Activated T-cell treated with anti-CD3 and anti-CD28 coated beads, Interleukin-2, amount 50 U/mL, for 48 hours (primary cell): ENCODE results near the gene GHITM.
"Not testable (repeated sequence)": the region's sequence is repeated elsewhere in the genome, so short reads cannot be mapped to it uniquely, and the experiment has no call there.

Experiments used
- DNase-seq, 2 experiments: peaks; one replicate each; pipeline ENCODE4 v3.0.0-alpha.2; 2020

The GHITM gene

GRCh38 chr10:84176836-84177474 is 37.6 kb downstream of the GHITM start:
- DNase-seq: no peak

GRCh38 chr10:84177541-84178141 is 38.3 kb downstream of the GHITM start:
- DNase-seq: peak; percentile 37 to 42

DNA sequence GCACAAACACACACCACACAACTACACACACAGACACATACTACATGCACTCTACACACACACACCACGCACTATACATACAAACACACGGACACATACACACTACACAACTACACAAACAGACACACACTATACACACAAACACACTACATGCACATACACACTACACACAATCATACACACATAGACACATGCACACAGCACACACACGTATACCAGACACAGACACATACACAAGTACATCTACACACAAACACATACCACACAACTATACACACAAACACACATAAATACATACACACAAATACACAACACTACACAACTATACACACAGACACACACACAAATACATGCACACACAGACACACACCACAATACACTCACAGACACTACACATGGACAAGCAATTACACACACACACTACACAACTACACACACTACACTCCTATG is 38.9 kb downstream of the GHITM start:
- no peak for DNase-seq

DNA sequence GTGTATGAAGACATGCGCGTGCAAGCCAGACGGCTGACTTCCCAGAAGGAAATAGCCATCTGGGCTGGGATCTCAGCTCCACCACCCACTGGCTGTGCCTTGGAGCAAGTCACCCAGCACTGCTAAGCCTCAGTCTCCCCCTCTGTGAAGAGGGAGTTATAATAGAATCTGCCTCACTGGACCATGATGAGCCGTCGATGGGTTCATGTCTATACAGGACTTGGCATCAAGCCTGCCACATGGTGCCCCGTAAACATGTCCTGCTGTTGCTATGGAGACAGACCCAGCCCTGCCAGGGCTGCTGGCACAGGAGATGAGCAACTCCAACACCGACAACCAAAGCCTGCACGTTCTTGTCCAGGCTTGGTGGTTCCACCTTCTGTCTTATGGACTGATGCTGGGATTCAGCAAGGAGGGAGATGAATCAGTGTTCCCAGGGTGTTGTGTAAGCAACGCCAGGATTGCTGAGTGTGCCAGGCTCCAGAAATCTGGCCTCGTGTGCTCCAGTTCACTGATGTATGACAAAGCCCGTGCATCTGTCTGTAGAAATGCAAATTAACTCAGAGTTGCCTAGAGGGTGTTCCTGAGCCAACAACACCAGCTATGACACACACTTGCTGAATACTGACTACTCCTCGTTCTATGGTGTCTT is 39.9 kb downstream of the GHITM start:
- no peak for DNase-seq

DNA sequence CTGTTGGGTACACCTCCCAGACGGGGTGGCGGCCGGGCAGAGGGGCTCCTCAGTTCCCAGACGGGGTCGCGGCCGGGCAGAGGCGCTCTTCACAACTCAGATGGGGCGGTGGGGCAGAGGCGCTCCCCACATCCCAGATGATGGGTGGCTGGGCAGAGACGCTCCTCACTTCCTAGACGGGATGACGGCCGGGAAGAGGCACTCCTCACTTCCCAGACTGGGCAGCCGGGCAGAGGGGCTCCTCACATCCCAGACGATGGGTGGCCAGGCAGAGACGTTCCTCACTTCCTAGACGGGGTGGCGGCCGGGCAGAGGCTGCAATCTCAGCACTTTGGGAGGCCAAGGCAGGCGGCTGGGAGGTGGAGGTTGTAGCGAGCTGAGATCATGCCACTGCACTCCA is 41.1 kb downstream of the GHITM start:
- not testable (repeated sequence) for DNase-seq

- no peak for DNase-seq
Measured at GRCh38 chr10:84181631-84182030, 42.3 kb downstream of the GHITM start.

- DNase-seq: no peak
Measured at GRCh38 chr10:84184517-84184916, 45.2 kb downstream of the GHITM start.

DNA sequence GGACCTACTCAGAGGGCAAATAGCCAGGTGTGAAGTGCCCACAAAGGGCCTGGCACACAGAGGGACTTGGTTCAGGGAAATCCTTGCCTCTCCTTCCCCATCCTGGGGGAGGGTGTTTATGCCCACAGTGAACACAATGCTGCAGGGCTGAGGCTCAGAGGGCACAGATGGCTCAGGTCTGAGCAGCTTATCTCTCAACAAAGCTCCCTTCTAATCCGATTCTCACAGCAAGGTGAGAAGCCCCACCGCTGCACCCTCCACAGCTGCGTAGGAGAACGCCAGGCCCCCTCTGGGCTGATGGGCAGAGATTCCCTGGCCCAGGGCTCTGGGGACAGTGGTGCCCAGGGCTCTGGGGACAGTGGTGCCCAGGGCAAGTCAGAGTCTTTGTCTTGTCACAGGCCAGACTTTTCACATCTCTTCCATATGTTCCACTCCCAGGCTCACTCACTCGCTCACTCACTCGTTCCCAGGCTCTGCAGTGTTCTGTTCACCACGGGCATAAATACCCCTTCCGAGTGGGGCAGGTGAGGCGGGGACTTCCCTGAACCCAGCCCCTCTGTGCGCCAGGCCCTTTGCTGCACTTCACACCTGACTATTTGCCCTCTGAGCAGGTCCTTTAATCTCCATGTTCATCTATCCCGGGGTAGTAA is 46.3 kb downstream of the GHITM start:
- no peak for DNase-seq

- no peak for DNase-seq
Measured at GRCh38 chr10:84188815-84189214, 49.5 kb downstream of the GHITM start.

- DNase-seq: no peak
Measured at GRCh38 chr10:84190621-84191020, 51.3 kb downstream of the GHITM start.

DNA sequence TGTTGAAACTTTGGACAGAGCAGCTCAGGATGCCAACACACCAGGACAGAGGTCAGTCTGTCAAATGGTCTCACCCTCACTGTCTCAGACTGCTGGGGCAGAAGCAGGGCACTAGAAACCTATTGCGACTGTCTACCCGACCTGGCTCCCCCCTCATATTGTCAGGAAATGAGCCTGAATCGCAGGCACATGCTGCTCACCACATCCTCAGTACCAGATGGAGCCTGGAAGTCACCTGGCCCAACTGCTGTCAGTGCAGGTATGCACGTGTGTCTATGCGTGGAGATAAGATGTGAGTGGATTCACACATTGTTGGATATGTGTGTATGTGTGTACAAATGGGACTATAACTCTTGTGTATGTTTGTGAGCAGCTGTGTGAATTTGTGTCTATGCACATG is 51.8 kb downstream of the GHITM start:
- no peak for DNase-seq

- DNase-seq: no peak
Measured at GRCh38 chr10:84193327-84193726, 54.0 kb downstream of the GHITM start.

DNA sequence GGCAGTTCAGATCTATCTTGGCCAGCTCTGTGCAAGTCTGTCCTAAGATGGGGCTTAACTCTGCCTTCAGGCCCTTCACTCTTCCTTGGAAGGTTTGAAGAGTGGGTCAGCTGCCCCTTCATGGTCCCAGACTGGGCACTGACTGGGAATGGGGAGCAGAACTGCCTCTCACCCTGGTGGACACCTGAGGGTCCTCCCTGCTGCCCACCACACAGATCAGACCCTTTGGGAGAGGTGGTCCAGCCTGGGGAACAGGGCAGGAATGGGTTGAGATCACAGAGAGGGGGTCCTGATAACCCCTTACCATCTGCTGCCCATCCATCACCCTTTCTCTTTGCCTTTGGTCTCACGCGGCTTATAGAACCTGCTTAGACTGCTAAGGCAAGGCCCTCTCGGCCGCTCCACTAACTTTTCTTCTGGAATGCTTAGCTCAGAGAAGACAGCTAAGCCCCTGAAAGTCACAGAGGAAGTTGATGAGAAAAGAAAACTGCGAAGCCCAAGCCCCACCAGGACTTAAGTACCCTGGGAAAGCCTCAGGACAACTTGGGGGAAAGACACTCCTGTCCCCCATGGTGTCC is 54.6 kb downstream of the GHITM start:
- no peak for DNase-seq

- peak; percentile 65 to 68 for DNase-seq
Measured at GRCh38 chr10:84194424-84195043, 55.2 kb downstream of the GHITM start, which contains the start of gene CDHR1. Gene CDHR1 (plus strand): TSS chr10:84194537. CDS start chr10:84194761, 224 bp downstream.

- DNase-seq: no peak
Measured at GRCh38 chr10:84195044-84195830, 55.9 kb downstream of the GHITM start.

- no peak for DNase-seq
Measured at GRCh38 chr10:84196083-84196482, 56.8 kb downstream of the GHITM start.

- no peak for DNase-seq
Measured at GRCh38 chr10:84196941-84197340, 57.6 kb downstream of the GHITM start.

- no peak for DNase-seq
Measured at GRCh38 chr10:84197643-84198042, 58.3 kb downstream of the GHITM start.

DNA sequence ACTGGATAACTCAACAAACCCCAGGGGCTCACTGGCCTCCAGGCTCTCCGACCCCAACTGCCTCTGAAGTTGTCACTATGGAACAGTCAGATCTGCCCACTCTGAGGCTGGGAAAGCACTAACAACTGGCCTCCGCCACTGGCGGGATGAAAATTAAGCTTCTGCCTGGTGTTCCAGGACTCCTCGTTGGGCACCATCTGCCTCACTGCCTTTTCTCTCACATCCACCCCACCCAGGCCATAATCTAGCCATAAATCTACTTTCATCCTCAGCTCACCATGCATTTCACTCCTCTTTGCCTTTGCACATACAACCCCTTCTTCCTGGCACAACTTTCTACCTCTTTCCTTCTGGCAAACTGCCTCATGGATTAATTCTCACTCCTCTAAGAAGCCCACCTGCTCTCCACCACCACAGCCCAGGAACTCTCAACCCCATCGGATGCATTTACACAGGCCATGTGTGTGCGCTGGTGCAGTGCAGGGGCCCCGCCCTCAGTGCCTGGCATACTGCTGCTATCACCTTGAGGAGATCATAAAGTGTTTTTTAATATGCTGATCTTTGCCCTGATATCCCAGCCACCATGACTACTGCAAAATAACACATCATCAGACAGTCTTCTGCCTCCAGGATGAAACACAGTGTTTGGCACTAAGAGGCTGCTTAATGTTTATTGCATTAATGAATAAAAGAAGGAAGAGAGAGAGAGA is 59.1 kb downstream of the GHITM start:
- no peak for DNase-seq

- DNase-seq: no peak
Measured at GRCh38 chr10:84200537-84201243, 61.4 kb downstream of the GHITM start.

DNA sequence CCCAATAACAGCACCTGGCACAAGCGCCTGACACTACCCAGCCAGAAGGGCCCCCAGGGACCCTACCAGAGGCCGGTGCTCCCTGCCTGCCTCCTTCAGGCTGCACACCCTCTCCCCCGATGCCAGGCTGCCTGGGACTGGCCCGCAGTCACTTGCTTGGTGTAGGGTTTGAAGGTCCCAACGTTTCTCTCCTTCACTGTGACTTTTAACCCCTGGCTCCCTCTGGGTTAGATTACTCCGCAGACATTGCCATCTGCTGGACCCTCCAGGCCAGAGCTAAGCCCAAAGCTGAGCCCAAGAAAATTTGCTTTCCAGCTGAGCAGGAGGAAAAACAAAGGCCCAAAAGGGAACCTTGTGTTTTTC is 61.9 kb downstream of the GHITM start:
- no peak for DNase-seq
